HG02943 (cell line): ENCODE data around the gene CFAP20DC.
"Not testable (repeated sequence)": the region's sequence is repeated elsewhere in the genome, so short reads cannot be mapped to it uniquely, and the experiment has no call there.

Experiments
- ATAC-seq: cut with Tn5 transposase; IDR thresholded peaks from one replicate; pipeline ENCODE4 v1.9.1; 2021; ENCODE audit warnings: mild to moderate bottlenecking, low read depth, moderate library complexity; ENCODE audit not compliant: unreplicated experiment

Gene CFAP20DC

GRCh38 chr3:58754074-58754473, 295.8 kb downstream of the CFAP20DC start:
- ATAC-seq, result no peak

DNA sequence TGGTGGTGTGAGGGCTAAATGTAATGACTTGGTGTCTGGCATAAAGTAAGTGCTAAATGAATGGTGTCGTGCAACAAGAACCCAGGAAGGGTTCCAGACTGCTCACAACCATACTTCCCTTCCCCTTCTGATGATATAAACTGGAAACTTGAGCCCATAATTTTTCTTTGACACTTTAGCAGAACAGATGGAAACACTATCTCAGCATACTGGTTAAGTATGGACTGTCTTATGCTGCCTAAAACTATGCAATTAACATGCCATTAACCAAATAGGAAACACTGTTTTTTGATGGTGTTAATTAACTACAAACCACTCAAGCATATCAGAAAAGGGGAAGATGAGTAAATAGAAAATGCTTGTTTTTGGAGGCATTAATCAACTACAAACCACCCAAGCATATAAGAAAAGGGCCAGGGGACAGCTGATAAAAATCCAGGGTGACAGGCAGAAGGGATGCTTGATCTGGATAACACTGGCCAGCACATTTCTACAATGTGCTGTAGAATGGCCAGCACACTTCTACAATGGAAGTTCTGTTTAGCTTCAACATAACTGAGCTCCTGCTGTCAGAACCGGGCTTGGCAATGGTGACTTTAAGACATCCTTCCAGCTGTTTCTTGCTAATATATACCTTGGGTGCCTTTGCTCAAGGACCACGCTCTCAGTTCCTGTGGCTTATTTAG, 297.8 kb downstream of the CFAP20DC start:
- ATAC-seq, result no peak

DNA sequence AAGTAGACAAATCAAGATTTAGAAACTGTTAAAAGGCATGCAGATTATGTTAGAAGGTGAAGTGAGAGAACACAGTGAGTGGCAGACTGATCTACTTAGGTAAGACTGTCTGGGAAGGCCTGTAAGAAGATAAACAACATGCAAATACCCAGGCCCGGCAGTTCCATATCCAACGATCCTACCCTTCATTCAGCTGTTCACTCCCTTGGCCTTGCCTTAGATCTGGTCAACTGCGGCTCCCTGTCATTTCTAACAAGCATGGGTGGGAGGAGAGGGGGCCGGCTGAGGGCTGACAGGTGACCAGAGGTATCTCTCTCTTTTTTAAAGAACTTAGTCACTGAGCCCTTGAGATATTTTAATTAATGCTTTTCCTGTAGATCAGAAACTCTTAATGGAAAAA, 298.6 kb downstream of the CFAP20DC start:
- no peak for ATAC-seq

- ATAC-seq, result no peak
Observed at GRCh38 chr3:58749948-58750347, 299.9 kb downstream of the CFAP20DC start.

- no peak for ATAC-seq
Observed at GRCh38 chr3:58748024-58748423, 301.8 kb downstream of the CFAP20DC start.

- ATAC-seq, result no peak
Observed at GRCh38 chr3:58746758-58747157, 303.1 kb downstream of the CFAP20DC start.

GRCh38 chr3:58743296-58743695, 306.5 kb downstream of the CFAP20DC start:
- no peak for ATAC-seq

GRCh38 chr3:58742239-58742638, 307.6 kb downstream of the CFAP20DC start:
- no peak for ATAC-seq

DNA sequence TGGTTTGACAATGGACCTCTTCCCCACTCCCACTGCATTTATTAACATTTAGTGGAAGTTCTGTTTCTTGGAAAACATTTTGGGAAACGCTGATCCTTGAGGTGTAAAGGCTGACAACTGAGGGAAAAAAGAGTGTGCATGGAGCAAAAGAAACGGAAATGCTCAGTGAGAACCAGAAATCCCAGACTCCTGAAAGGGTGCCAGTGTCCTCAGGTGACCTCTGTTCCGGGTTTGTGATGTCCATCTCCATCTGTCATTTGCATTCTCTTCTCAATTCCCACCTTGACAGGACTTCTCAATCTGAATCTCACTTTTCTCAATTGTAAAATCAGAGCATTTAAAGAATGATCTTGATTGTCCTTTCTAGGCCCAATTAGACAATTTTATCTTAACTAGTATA, 312.2 kb downstream of the CFAP20DC start:
- no peak for ATAC-seq

GRCh38 chr3:58731673-58732072, 318.2 kb downstream of the CFAP20DC start:
- no peak for ATAC-seq

- ATAC-seq, result no peak
Observed at GRCh38 chr3:58728723-58729122, 321.1 kb downstream of the CFAP20DC start.

GRCh38 chr3:58725326-58725853, 324.4 kb downstream of the CFAP20DC start:
- ATAC-seq, result no peak

DNA sequence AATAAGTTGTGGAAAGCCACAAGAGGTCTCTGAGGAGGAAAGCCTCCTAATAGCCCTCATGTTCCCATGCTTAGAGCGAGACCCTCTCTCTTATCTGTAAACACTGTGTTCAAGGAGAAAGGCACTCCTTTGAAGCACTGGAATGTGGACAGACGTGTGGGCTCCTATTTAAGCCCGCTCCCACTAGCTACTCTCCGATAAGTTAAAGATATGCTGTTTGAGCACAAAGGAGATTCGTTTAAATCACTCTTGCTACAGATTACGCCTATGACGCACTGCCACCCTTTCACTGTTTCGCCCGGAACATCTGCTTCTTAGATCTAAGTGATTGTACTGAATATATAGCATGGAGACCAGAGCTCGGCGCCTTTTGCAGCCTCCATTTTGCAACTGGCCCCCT, 325.5 kb downstream of the CFAP20DC start:
- no peak for ATAC-seq

- no peak for ATAC-seq
Observed at GRCh38 chr3:58723173-58723572, 326.7 kb downstream of the CFAP20DC start.

DNA sequence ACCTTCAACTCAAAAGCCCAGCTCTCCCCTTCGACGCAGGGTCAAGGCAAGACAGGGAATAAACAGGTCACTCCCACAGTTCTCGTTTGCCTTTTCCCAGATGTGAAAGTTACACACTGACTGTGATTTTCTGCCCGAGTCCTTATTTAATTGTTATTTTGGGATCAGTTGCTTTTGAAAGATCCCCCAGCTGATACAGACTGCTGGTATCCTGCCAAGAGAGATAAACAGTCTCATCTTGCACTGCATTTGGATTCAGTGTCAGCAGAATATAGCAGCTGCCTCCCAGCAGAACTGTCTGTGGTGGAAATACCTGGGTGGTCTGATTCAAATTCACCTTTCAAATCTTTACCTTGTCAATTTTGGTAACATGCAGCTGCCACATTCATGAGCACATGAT, 327.3 kb downstream of the CFAP20DC start:
- ATAC-seq, result no peak

DNA sequence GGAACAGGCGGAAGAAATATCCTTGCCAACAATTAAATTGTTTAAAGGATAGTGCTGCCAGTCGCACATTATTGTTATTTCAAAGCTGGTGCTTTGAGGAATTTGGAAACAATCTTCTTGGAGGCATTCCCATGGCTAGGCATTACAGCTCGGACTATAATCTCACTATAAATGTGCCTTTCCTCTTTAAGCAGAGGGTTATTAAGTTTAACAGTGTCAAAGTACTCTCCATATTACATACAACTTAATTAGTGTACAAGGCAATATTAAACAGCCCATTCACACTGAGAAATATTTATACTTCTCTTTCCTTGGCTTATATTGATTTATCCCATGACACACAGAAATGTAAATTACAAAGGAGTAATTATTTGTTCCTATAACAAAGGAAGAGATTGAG, 329.3 kb downstream of the CFAP20DC start:
- no peak for ATAC-seq

DNA sequence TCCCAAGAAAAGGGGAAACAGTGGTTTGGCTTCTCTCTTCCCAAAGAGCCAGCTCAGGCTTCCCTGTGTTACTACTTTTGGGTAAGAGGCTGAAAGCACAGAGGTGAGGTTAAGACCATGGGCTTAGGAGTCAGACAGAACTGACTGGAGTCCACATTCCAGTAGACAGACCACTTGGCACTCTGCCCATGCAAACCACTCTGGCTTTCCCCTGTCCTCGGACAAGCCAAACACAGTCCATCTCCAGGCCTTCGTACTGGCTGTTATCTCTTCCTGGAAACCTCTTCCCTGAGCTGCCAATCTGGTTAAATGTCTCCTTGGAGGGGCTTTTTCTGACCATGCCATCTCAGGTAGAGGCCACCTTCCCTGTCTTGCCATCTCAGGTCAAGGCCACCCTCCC, 330.1 kb downstream of the CFAP20DC start:
- ATAC-seq, result no peak

- ATAC-seq, result no peak
Observed at GRCh38 chr3:58713715-58714401, 336.0 kb downstream of the CFAP20DC start.

DNA sequence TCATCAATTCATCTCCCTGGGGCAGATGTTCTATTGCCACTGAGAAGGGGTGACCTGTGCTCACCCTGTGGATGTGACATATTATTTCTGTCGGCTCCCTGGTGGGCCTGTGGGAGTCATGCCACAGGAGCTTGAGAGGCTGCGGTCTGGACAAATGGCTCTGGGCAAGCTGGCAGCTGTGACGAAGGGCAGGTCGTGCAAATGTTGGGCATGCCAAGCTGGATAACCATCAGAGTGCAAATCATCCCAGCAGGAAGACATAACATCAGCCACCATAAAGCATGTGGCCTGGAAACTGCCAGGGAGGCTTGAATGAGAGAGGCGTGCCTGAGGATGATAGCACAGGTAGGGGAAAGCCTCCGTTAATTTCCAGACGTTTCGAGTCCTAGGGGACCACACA, 338.0 kb downstream of the CFAP20DC start:
- ATAC-seq, result no peak

- not testable (repeated sequence) for ATAC-seq
Observed at GRCh38 chr3:58708983-58709382, 340.8 kb downstream of the CFAP20DC start.

DNA sequence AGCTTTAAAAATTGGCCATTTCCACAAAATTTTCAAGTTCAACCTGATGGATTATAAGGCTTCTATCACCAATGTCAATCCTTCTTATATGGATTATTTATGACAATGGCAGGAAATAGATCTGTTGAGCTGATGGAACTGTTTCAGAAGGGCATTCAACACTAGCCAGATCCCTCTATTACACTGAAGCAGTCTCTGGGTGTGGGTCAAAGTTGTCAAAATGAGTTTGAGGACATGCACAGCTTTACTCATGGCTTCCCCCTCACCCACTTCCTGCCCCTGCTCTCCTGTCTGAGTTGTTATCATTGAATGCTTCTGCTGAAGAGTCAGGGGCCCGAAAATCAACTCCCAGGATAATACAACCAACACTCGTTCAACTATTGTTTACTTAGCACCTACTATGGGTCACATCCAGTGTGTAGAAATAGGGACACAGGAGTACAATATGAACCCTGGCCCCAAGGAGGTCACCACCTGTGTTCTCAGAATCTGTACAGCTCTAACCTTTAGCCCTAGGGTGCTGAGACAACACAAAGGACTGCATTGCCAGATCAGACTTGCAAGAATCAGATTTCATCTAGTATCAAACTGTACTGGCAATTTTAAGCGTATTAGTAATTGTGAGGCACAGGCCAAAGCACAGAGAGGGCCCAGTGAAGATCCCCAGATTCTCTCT, 341.6 kb downstream of the CFAP20DC start:
- ATAC-seq, result no peak
